ENCODE data around the gene STARD13.

DNA sequence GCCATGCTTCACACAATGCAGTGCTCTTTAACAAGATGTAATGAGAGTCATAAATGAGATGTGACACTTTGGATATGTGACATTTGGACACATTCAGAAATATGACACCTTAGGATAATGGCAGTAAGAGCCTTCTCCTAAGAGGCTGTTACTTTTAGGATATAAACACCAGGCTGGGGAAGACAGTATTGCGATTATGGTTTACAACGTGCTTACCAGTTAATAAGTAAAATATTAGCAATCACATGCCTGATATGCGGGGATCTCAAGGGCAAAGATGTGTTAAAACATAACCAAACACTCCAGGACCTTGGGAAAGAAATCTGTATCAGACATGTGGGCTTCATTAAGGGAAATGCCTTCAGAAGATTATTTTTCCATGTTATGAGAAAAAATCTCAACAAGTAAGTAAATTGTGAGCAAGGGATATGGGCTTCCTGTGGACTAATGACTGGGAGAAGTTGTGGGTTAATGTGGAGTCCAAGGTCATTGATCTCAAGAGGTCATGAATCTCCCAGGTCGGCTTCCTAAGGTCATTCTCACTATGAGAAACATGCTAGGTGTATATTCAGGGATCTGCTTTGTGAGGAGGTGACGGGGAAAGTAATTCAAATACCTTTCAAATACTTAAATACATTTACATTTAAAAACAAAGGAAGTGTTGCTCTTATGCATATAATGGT lies 105.3 kb downstream of the STARD13 start:
- TF ChIP-seq, protein P1, sequence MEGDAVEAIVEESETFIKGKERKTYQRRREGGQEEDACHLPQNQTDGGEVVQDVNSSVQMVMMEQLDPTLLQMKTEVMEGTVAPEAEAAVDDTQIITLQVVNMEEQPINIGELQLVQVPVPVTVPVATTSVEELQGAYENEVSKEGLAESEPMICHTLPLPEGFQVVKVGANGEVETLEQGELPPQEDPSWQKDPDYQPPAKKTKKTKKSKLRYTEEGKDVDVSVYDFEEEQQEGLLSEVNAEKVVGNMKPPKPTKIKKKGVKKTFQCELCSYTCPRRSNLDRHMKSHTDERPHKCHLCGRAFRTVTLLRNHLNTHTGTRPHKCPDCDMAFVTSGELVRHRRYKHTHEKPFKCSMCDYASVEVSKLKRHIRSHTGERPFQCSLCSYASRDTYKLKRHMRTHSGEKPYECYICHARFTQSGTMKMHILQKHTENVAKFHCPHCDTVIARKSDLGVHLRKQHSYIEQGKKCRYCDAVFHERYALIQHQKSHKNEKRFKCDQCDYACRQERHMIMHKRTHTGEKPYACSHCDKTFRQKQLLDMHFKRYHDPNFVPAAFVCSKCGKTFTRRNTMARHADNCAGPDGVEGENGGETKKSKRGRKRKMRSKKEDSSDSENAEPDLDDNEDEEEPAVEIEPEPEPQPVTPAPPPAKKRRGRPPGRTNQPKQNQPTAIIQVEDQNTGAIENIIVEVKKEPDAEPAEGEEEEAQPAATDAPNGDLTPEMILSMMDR (IDR thresholded peaks at IDR 0.05) = no peak
- TF ChIP-seq POLR2A (IDR thresholded peaks at IDR 0.05) (no peak), EP300 (IDR thresholded peaks at IDR 0.05) (no peak)
